HFFc6 (cell line): ENCODE results near the gene SLC6A2. TPM values are rescaled to one million over a fixed set of nuclear protein-coding genes. Genes with fewer than 3 reads are reported as not detected.

ENCODE experiments used
- DNase-seq: peaks from one replicate; pipeline ENCODE4 v3.0.0-alpha.2; 2018
- H3K27ac Mint-ChIP-seq: 2 replicates; pipeline ENCODE4 v1.8.0; 2020; ENCODE audit warnings: mild to moderate bottlenecking, mixed read lengths
- H3K27me3 Mint-ChIP-seq: 2 replicates; pipeline ENCODE4 v1.8.0; 2021; ENCODE audit warnings: mild to moderate bottlenecking, moderate library complexity, mixed read lengths; ENCODE audit not compliant: insufficient read depth
- H3K36me3 Mint-ChIP-seq: 2 replicates; pipeline ENCODE4 v1.8.0; 2021; ENCODE audit warnings: low read depth, mixed read lengths
- H3K4me1 Mint-ChIP-seq: 2 replicates; pipeline ENCODE4 v1.8.0; 2020; ENCODE audit warnings: low read depth, mixed read lengths
- H3K4me3 Mint-ChIP-seq: 2 replicates; pipeline ENCODE4 v1.8.0; 2020; ENCODE audit warnings: mild to moderate bottlenecking, moderate library complexity, mixed read lengths
- H3K9me3 Mint-ChIP-seq: 2 replicates; pipeline ENCODE4 v1.8.0; 2020; ENCODE audit warnings: mild to moderate bottlenecking, mixed read lengths
- CTCF ChIP-seq: fragments of 200-600 bp; sonication (generic); IDR thresholded peaks from 2 replicates; pipeline ENCODE4 v1.5.0; 2021; ENCODE audit warnings: antibody characterized with exemption, mild to moderate bottlenecking
- total RNA-seq, 6 experiments: library from RNA; stranded (reverse); fragmentation: NEBNext Ultra II Directional; extraction: Animal tissue kit (Norgen Biotek cat#: 25700); gene quantifications; 2 replicates in 1 of 6; 3 replicates in 5 of 6; pipeline ENCODE4 v1.2.3, GENCODE V29; 2021

Gene SLC6A2
- total RNA-seq, 6 experiments from 2014 or later = not detected

- no peak overlapping the region for H3K27ac Mint-ChIP-seq
- TF ChIP-seq CTCF = no peak
- DNase-seq = no peak
- no peaks in the 10 kb centered on the region for H3K4me1 Mint-ChIP-seq
- H3K9me3 Mint-ChIP-seq = no peaks in the 10 kb centered on the region
- H3K27me3 Mint-ChIP-seq = peaks cover 4% of the 10 kb centered on the region; the same call in 1 of the 2 replicates
- no peak overlapping the region for H3K4me3 Mint-ChIP-seq
- H3K36me3 Mint-ChIP-seq = no peaks in the 10 kb centered on the region
Observed at GRCh38 chr16:55713103-55713502, 57.3 kb downstream of the SLC6A2 start.

- H3K4me1 Mint-ChIP-seq = no peaks in the 10 kb centered on the region
- H3K36me3 Mint-ChIP-seq = no peaks in the 10 kb centered on the region
- H3K4me3 Mint-ChIP-seq = no peak overlapping the region
- H3K27ac Mint-ChIP-seq = no peak overlapping the region
- H3K9me3 Mint-ChIP-seq = no peaks in the 10 kb centered on the region
- no peaks in the 10 kb centered on the region; the same call in 1 of the 2 replicates for H3K27me3 Mint-ChIP-seq
- no peak for DNase-seq
- TF ChIP-seq CTCF = no peak
Observed at GRCh38 chr16:55717326-55717725, 61.5 kb downstream of the SLC6A2 start.

- Mint-ChIP-seq H3K27me3 (peaks cover 2% of the 10 kb centered on the region; the same call in 1 of the 2 replicates), H3K27ac (no peak overlapping the region), H3K9me3 (no peaks in the 10 kb centered on the region; the same call in 1 of the 2 replicates), H3K36me3 (no peaks in the 10 kb centered on the region), H3K4me1 (no peaks in the 10 kb centered on the region), H3K4me3 (no peak overlapping the region)
- TF ChIP-seq CTCF = no peak
- no peak for DNase-seq
Observed at GRCh38 chr16:55725055-55725777, 69.4 kb downstream of the SLC6A2 start.

- no peak overlapping the region for H3K4me3 Mint-ChIP-seq
- H3K27ac Mint-ChIP-seq = no peak overlapping the region
- no peak for TF ChIP-seq CTCF
- DNase-seq = no peak
- H3K36me3 Mint-ChIP-seq = no peaks in the 10 kb centered on the region
- H3K4me1 Mint-ChIP-seq = no peaks in the 10 kb centered on the region
- H3K27me3 Mint-ChIP-seq = peaks cover 2% of the 10 kb centered on the region
- no peaks in the 10 kb centered on the region; the same call in 1 of the 2 replicates for H3K9me3 Mint-ChIP-seq
Observed at GRCh38 chr16:55728797-55729196, 73.0 kb downstream of the SLC6A2 start.

GRCh38 chr16:55730115-55730514 lies 74.3 kb downstream of the SLC6A2 start:
- H3K27ac Mint-ChIP-seq = no peak overlapping the region
- TF ChIP-seq CTCF = no peak
- no peak for DNase-seq
- H3K4me1 Mint-ChIP-seq = no peaks in the 10 kb centered on the region
- no peaks in the 10 kb centered on the region; the same call in 1 of the 2 replicates for H3K9me3 Mint-ChIP-seq
- H3K27me3 Mint-ChIP-seq = peaks cover 2% of the 10 kb centered on the region
- H3K36me3 Mint-ChIP-seq = no peaks in the 10 kb centered on the region
- H3K4me3 Mint-ChIP-seq = no peak overlapping the region
